ENCODE measurements around the gene SFXN5.

DNA sequence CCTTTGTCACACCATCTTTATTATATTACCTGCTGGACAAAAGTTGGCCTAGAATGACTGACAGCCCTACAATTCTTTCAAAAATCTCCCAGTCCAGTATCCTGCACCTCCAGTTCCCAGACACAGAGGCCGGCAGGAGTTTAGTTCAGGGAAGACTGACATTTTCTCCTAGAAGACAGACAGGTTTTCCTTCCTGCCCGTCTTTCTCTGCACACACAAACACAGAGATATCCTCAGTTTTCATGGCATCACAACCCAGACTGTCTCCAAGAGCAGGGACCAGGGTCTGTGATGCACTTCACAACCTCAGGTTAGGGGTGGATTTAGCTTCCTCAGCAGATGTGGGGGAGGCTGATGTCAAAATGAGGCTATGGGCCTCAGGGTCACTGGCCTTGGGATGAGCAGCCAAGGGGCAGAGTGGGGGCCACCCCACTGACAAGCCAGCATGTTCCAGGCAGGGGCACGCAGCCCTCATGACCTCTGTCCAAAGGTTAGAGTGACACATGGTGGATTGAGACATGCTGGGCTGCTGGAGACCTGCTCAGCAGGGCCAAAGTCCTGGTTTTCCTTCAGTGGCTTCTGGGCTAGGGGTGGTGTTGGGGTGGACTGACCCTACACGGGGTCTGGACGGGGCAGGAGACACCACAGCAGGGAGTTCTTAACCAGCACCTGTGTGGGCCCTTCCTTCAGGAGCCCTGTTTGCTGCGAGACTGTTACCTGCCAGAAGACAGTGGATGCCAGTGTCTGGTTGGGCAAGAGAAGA, 70.5 kb downstream of the SFXN5 start:
- no peak for TF ChIP-seq FOXA1 (IDR thresholded peaks at IDR 0.05)
- TF ChIP-seq ELF4 (IDR thresholded peaks at IDR 0.05): no peak
